OCI-LY7 (cell line): ENCODE measurements around the gene PAK3. TPM values are rescaled to one million over a fixed set of nuclear protein-coding genes. Genes with fewer than 3 reads are reported as not detected.

Experiments
- BruUV-seq: library from RNA; stranded (reverse); fragments of 400-500 nt; replicated peaks from 2 replicates; lab custom pipeline; 2021; lab: Mats Ljungman, UMichigan
- CTCF ChIA-PET: fragments of 300-600 bp; sonication (Branson Sonifier 250); formaldehyde crosslinking; loops from one replicate; lab custom pipeline; 2022; ENCODE audit warnings: antibody characterized with exemption; ENCODE audit not compliant: unreplicated experiment; lab: Charles Lee
- POLR2A ChIA-PET: fragments of 300-600 bp; sonication (Branson Sonifier 250); formaldehyde crosslinking; loops from one replicate; lab custom pipeline; 2022; ENCODE audit warnings: antibody characterized with exemption; lab: Charles Lee
- DNase-seq: peaks from one replicate; pipeline ENCODE4 v3.0.0-alpha.2; 2015; ENCODE audit warnings: low spot score
- H2AFZ ChIP-seq: fragments of 200-600 bp; sonication (generic), shearing (Covaris generic); 2 replicates; pipeline ENCODE4 v1.6.1; 2014; ENCODE audit warnings: mild to moderate bottlenecking, antibody characterized with exemption, low read length, moderate library complexity
- H3K27ac ChIP-seq: fragments of 200-600 bp; sonication (generic); 2 replicates; pipeline ENCODE4 v1.5.1; 2014; ENCODE audit warnings: mixed run types, low read depth, mild to moderate bottlenecking, moderate library complexity, low read length, inconsistent platforms; ENCODE audit not compliant: poor library complexity, severe bottlenecking
- H3K36me3 ChIP-seq: fragments of 200-600 bp; sonication (generic); 2 replicates; pipeline ENCODE4 v1.6.1; 2014; ENCODE audit warnings: mild to moderate bottlenecking, antibody characterized with exemption, low read length, moderate library complexity, mixed read lengths; ENCODE audit not compliant: insufficient read depth
- H3K4me1 ChIP-seq: fragments of 200-600 bp; sonication (generic); 2 replicates; pipeline ENCODE4 v1.5.1; 2014; ENCODE audit warnings: mild to moderate bottlenecking, low read length; ENCODE audit not compliant: insufficient read depth, poor library complexity, severe bottlenecking
- H3K4me2 ChIP-seq: fragments of 200-600 bp; sonication (generic); 2 replicates; pipeline ENCODE4 v1.6.1; 2014; ENCODE audit warnings: mild to moderate bottlenecking, low read length
- H3K4me3 ChIP-seq: fragments of 200-600 bp; sonication (generic); 2 replicates; pipeline ENCODE4 v1.5.1; 2014; ENCODE audit warnings: mild to moderate bottlenecking, low read depth, low read length; ENCODE audit not compliant: poor library complexity, severe bottlenecking
- H3K79me2 ChIP-seq: fragments of 200-600 bp; sonication (generic); 2 replicates; pipeline ENCODE4 v1.6.1; 2016; ENCODE audit warnings: low read depth, mild to moderate bottlenecking, low read length, moderate library complexity, mixed read lengths; ENCODE audit not compliant: insufficient read depth
- H3K9me2 ChIP-seq: fragments of 200-600 bp; sonication (generic); 2 replicates; pipeline ENCODE4 v1.6.1; 2016; ENCODE audit warnings: mild to moderate bottlenecking, low read length, mixed read lengths; ENCODE audit not compliant: insufficient read depth
- H3K9me3 ChIP-seq: fragments of 200-600 bp; sonication (generic); 2 replicates; pipeline ENCODE4 v1.6.1; 2014; ENCODE audit warnings: mild to moderate bottlenecking, mixed run types, low read length, mixed read lengths
- H4K20me1 ChIP-seq: fragments of 200-600 bp; sonication (generic); 2 replicates; pipeline ENCODE4 v1.6.1; 2014; ENCODE audit warnings: mild to moderate bottlenecking, antibody characterized with exemption, low read length, moderate library complexity, mixed read lengths; ENCODE audit not compliant: insufficient read depth
- CTCF ChIP-seq: fragments of 200-600 bp; sonication (generic); conservative IDR thresholded peaks from 2 replicates; pipeline ENCODE4 v1.5.1; 2014; ENCODE audit warnings: mild to moderate bottlenecking, antibody characterized with exemption, low read length, moderate library complexity, mixed read lengths
- EZH2phosphoT487 ChIP-seq: fragments of 200-600 bp; sonication (generic); IDR thresholded peaks from 2 replicates; pipeline ENCODE4 v1.6.1; 2018; ENCODE audit warnings: low read depth, borderline replicate concordance, mild to moderate bottlenecking, mixed run types, antibody characterized with exemption, low read length, moderate library complexity, mixed read lengths
- intact Hi-C: fragments of 100-400 bp; cut with micrococcal nuclease; formaldehyde crosslinking; loops from one replicate; pipeline ENCODE4 v1.10.0; 2022; ENCODE audit not compliant: unreplicated experiment
- total RNA-seq, 2 experiments: library from RNA; depleted of rRNA in 1 of 2; stranded (reverse); fragments of >200 nt in 1 of 2; shearing (Covaris generic) in 1 of 2; gene quantifications; 2 replicates each; pipeline ENCODE4 v1.2.3, GENCODE V29; 2014 to 2022

Gene PAK3
- total RNA-seq, 2 experiments from 2014 or later: not detected

- Histone ChIP-seq H3K79me2 (no peaks in the 10 kb centered on the region), H3K4me2 (no peak overlapping the region), H3K27ac (no peak overlapping the region), H3K4me3 (no peak overlapping the region), H3K9me3 (no peaks in the 10 kb centered on the region), H3K4me1 (no peaks in the 10 kb centered on the region), H4K20me1 (no peaks in the 10 kb centered on the region), H3K36me3 (no peaks in the 10 kb centered on the region), H3K9me2 (no peaks in the 10 kb centered on the region), H2AFZ (no peak overlapping the region)
- intact Hi-C loops: no loop called here
- TF ChIP-seq CTCF: no peak
- TF ChIP-seq EZH2phosphoT487: no peak
- BruUV-seq: no TSS peak
- DNase-seq: no peak
- CTCF ChIA-PET: no interaction called here
- POLR2A ChIA-PET: no interaction called here
Measured at GRCh38 chrX:111131572-111131971, 35.6 kb downstream of the PAK3 start.

- no peaks in the 10 kb centered on the region for H4K20me1 ChIP-seq
Measured at GRCh38 chrX:111133389-111133788, 37.4 kb downstream of the PAK3 start.

More at GRCh38 chrX:111133389-111133788, 37.4 kb downstream of the PAK3 start:
- Histone ChIP-seq H3K9me2 (no peaks in the 10 kb centered on the region), H3K9me3 (no peaks in the 10 kb centered on the region), H3K27ac (no peak overlapping the region), H2AFZ (no peak overlapping the region), H3K4me1 (no peaks in the 10 kb centered on the region), H3K79me2 (no peaks in the 10 kb centered on the region), H3K36me3 (no peaks in the 10 kb centered on the region), H3K4me2 (no peak overlapping the region), H3K4me3 (no peak overlapping the region)
- no peak for TF ChIP-seq EZH2phosphoT487
- no peak for TF ChIP-seq CTCF
- no peak for DNase-seq
- POLR2A ChIA-PET: interaction anchor here (0.6 kb wide), 1 partner anchor 11 kb away, joined by 5 read pairs; no protein-coding TSS in a partner anchor
- no TSS peak for BruUV-seq
- CTCF ChIA-PET: no interaction called here
- intact Hi-C loops: no loop called here
